Activated effector memory CD4-positive, alpha-beta T cell treated with anti-CD3 and anti-CD28 coated beads, Interleukin-2, amount 50 U/mL, for 16 hours (primary cell): Measurements from ENCODE around the gene KCNC4.

Experiments used
- DNase-seq: peaks from one replicate; pipeline ENCODE4 v3.0.0-alpha.2; 2020

KCNC4 gene

GRCh38 chr1:110209715-110210603, at the start of gene KCNC4:
Gene KCNC4 (plus strand): TSS chr1:110210314. CDS start chr1:110211500, 1,186 bp downstream.
- DNase-seq: peak; percentile 97

- no peak for DNase-seq
Measured at GRCh38 chr1:110160538-110161100, 49.5 kb upstream of the KCNC4 start.

GRCh38 chr1:110161165-110161564, 48.9 kb upstream of the KCNC4 start:
- DNase-seq: no peak

GRCh38 chr1:110161849-110162248, 48.3 kb upstream of the KCNC4 start:
- DNase-seq: no peak

- DNase-seq: no peak
Measured at GRCh38 chr1:110163591-110163990, 46.5 kb upstream of the KCNC4 start.

GRCh38 chr1:110164725-110165350, 45.3 kb upstream of the KCNC4 start:
- DNase-seq: no peak

- no peak for DNase-seq
Measured at GRCh38 chr1:110165761-110166231, 44.3 kb upstream of the KCNC4 start.

GRCh38 chr1:110166861-110167260, 43.3 kb upstream of the KCNC4 start:
- DNase-seq: no peak

GRCh38 chr1:110170766-110171733, 39.1 kb upstream of the KCNC4 start:
- no peak for DNase-seq

GRCh38 chr1:110172001-110172400, 38.1 kb upstream of the KCNC4 start:
- no peak for DNase-seq

- no peak for DNase-seq
Measured at GRCh38 chr1:110173466-110174105, 36.5 kb upstream of the KCNC4 start.

- no peak for DNase-seq
Measured at GRCh38 chr1:110174961-110175360, 35.2 kb upstream of the KCNC4 start.

GRCh38 chr1:110176299-110176956, 33.7 kb upstream of the KCNC4 start:
- DNase-seq: no peak

- no peak for DNase-seq
Measured at GRCh38 chr1:110177775-110178174, 32.3 kb upstream of the KCNC4 start.

- DNase-seq: no peak
Measured at GRCh38 chr1:110183642-110184167, 26.4 kb upstream of the KCNC4 start.

GRCh38 chr1:110184446-110184845, 25.7 kb upstream of the KCNC4 start:
- no peak for DNase-seq

- DNase-seq: no peak
Measured at GRCh38 chr1:110185181-110185580, 24.9 kb upstream of the KCNC4 start.

GRCh38 chr1:110186558-110186957, 23.6 kb upstream of the KCNC4 start:
- DNase-seq: no peak

GRCh38 chr1:110187139-110187890, 22.8 kb upstream of the KCNC4 start:
- DNase-seq: no peak

GRCh38 chr1:110188035-110188618, 22.0 kb upstream of the KCNC4 start:
- no peak for DNase-seq
